ENCODE data around the gene SCARB2. TPM values are rescaled to one million over a fixed set of nuclear protein-coding genes. Genes with fewer than 3 reads are reported as not detected.

SCARB2 gene
- total RNA-seq, 1 experiment from 2014 or later = 37.9 TPM

- Histone ChIP-seq H3K9me3 (no peaks in the 10 kb centered on the region), H3K4me3 (no peak overlapping the region), H3K27me3 (no peaks in the 10 kb centered on the region), H3K36me3 (peaks cover 11% of the 10 kb centered on the region)
- no peak for DNase-seq
Observed at GRCh38 chr4:76188557-76188956, 25.1 kb downstream of the SCARB2 start.

GRCh38 chr4:76188149-76188548 lies 25.5 kb downstream of the SCARB2 start:
- peaks cover 6% of the 10 kb centered on the region for H3K36me3 ChIP-seq
- no peak for DNase-seq

DNA sequence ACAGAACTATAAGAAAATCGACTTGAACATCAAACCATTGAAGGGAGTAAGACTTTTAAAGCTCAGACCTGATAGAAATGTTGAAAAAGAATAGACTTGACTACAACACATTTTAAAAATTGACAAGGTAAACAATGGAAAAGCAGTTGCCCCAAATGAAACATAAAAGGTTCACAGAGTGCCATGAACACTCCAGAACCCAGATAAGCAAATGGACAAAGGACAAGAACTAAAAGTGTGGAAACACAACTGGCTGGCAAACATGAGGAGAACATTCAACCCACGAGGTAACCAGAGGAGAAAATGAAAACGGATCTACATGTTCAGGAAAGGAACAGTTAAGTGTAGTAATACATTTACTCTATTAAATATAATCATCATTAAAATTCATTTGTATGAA lies 26.5 kb downstream of the SCARB2 start:
- H3K4me3 ChIP-seq = no peak overlapping the region
- no peak for DNase-seq
- H3K36me3 ChIP-seq = peaks cover 2% of the 10 kb centered on the region
- H3K27me3 ChIP-seq = no peaks in the 10 kb centered on the region
- no peaks in the 10 kb centered on the region for H3K9me3 ChIP-seq

More at GRCh38 chr4:76188149-76188548, 25.5 kb downstream of the SCARB2 start:
- H3K27me3 ChIP-seq = no peaks in the 10 kb centered on the region
- no peak overlapping the region for H3K4me3 ChIP-seq
- no peaks in the 10 kb centered on the region for H3K9me3 ChIP-seq

GRCh38 chr4:76182463-76182862 lies 31.2 kb downstream of the SCARB2 start:
- Histone ChIP-seq H3K4me3 (no peak overlapping the region), H3K9me3 (no peaks in the 10 kb centered on the region), H3K36me3 (peaks cover 2% of the 10 kb centered on the region; the same call in 1 of the 2 replicates), H3K27me3 (no peaks in the 10 kb centered on the region)
- no peak for DNase-seq

DNA sequence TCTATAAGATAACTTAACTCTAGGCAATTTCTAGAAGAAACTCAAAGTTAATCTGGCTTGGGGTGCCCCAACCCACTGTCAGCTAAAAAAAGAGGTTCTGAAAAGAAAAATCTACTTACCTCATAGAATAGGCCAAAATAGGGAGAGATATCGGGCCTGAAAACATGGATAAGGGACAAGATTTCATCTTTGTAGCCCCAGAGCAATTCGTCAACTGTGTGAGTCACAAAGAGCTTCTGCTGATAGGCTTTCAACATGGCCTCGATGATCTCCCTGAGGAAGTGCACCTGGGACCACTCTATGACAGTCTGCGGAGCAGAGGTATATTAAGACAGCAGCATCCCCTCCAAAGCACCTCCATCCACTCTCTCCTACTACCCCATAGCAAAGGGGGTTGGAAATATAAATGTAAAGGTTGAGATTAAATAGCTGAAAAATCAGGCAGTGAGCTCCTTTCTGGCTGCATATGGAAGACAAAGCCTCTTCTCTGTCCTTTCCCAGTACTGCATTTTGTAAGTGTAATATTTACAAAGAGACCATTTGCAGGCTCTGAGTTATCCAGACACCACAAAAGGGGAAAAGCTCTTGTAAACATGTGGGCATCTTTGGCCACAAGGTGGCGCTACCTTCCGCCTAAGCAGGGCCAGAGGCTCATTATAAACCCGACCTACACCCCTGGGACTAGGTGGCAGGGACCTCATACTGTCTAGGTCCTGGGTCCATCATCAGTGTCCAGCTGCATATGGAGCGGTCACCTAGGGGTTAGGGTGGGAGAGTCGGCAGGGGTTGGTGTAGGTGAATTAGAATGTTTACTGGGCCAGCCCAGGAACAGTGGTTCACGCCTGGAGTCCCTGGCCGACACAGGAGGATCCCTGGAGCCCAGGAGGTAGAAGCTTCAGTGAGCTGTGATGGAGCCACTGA lies 34.0 kb downstream of the SCARB2 start:
- Histone ChIP-seq H3K9me3 (no peaks in the 10 kb centered on the region), H3K36me3 (peaks cover 6% of the 10 kb centered on the region; the same call in 1 of the 2 replicates), H3K4me3 (no peak overlapping the region), H3K27me3 (no peaks in the 10 kb centered on the region)
- peak; percentile 49 for DNase-seq

- no peak for DNase-seq
- no peaks in the 10 kb centered on the region for H3K9me3 ChIP-seq
- H3K4me3 ChIP-seq = no peak overlapping the region
- peaks cover 6% of the 10 kb centered on the region; the same call in 1 of the 2 replicates for H3K36me3 ChIP-seq
- no peaks in the 10 kb centered on the region for H3K27me3 ChIP-seq
Observed at GRCh38 chr4:76178296-76178695, 35.3 kb downstream of the SCARB2 start.

DNA sequence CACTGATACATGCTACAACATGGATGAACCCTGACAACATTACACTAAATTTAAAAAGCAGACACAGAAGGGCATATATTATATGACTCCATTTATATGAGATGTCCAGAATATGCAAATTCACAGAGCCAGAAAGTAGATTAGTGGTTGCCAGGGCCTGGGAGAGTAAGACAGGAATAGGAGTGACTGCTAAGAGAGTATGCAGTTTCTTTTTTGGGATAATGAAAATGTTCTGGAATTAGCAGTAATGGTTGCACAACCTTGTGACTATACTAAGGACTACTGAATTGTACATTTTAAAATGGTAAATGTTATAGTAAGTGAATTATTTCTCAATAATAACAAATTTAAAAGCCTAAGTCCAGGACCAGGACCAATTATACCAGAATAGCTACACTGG lies 35.9 kb downstream of the SCARB2 start:
- Histone ChIP-seq H3K36me3 (peaks cover 6% of the 10 kb centered on the region; the same call in 1 of the 2 replicates), H3K4me3 (no peak overlapping the region), H3K9me3 (no peaks in the 10 kb centered on the region), H3K27me3 (no peaks in the 10 kb centered on the region)
- DNase-seq = no peak

- Histone ChIP-seq H3K9me3 (no peaks in the 10 kb centered on the region), H3K36me3 (peaks cover 6% of the 10 kb centered on the region; the same call in 1 of the 2 replicates), H3K4me3 (no peak overlapping the region), H3K27me3 (no peaks in the 10 kb centered on the region)
- DNase-seq = no peak
Observed at GRCh38 chr4:76175336-76175735, 38.3 kb downstream of the SCARB2 start.

GRCh38 chr4:76174216-76174615 lies 39.4 kb downstream of the SCARB2 start:
- Histone ChIP-seq H3K36me3 (peaks cover 8% of the 10 kb centered on the region), H3K9me3 (no peaks in the 10 kb centered on the region), H3K27me3 (no peaks in the 10 kb centered on the region)

GRCh38 chr4:76168688-76169087 lies 44.9 kb downstream of the SCARB2 start:
- peaks cover 6% of the 10 kb centered on the region for H3K36me3 ChIP-seq
- DNase-seq = no peak
- H3K27me3 ChIP-seq = no peaks in the 10 kb centered on the region
- no peak overlapping the region for H3K4me3 ChIP-seq
- no peaks in the 10 kb centered on the region for H3K9me3 ChIP-seq

More at GRCh38 chr4:76174216-76174615, 39.4 kb downstream of the SCARB2 start:
- no peak for DNase-seq
- H3K4me3 ChIP-seq = no peak overlapping the region

- peaks cover 7% of the 10 kb centered on the region for H3K36me3 ChIP-seq
- H3K27me3 ChIP-seq = no peaks in the 10 kb centered on the region
- no peak for DNase-seq
- H3K9me3 ChIP-seq = no peaks in the 10 kb centered on the region
- H3K4me3 ChIP-seq = no peak overlapping the region
Observed at GRCh38 chr4:76166480-76166879, 47.1 kb downstream of the SCARB2 start.

- DNase-seq = no peak
- H3K27me3 ChIP-seq = no peaks in the 10 kb centered on the region
- peaks cover 3% of the 10 kb centered on the region for H3K36me3 ChIP-seq
- H3K4me3 ChIP-seq = no peak overlapping the region
- no peaks in the 10 kb centered on the region for H3K9me3 ChIP-seq
Observed at GRCh38 chr4:76160355-76160754, 53.3 kb downstream of the SCARB2 start.

- DNase-seq = no peak
- Histone ChIP-seq H3K9me3 (no peaks in the 10 kb centered on the region), H3K4me3 (no peak overlapping the region), H3K27me3 (no peaks in the 10 kb centered on the region), H3K36me3 (no peaks in the 10 kb centered on the region; the same call in 1 of the 2 replicates)
Observed at GRCh38 chr4:76156635-76157034, 57.0 kb downstream of the SCARB2 start.

DNA sequence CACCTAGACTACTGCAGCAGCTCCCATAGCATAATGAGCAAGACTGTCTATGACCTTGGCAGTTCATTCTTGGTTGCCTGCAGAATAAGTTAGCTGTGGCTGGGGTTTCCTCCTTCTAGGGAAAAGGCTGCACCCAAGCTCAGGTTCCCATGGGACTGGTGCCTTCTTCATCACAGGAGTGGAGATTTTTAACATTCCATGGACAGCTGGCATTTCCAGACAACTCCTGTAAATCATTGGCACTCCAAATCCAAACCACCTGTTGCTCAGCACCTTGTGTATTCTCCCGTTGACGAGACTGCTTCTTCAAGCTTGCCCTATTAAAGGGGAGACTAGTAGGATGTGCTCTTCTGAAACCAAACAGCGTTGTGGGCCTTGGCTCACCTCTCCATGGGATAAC lies 57.6 kb downstream of the SCARB2 start:
- no peak overlapping the region for H3K4me3 ChIP-seq
- DNase-seq = no peak
- H3K36me3 ChIP-seq = no peaks in the 10 kb centered on the region
- H3K9me3 ChIP-seq = no peaks in the 10 kb centered on the region
- no peaks in the 10 kb centered on the region for H3K27me3 ChIP-seq

DNA sequence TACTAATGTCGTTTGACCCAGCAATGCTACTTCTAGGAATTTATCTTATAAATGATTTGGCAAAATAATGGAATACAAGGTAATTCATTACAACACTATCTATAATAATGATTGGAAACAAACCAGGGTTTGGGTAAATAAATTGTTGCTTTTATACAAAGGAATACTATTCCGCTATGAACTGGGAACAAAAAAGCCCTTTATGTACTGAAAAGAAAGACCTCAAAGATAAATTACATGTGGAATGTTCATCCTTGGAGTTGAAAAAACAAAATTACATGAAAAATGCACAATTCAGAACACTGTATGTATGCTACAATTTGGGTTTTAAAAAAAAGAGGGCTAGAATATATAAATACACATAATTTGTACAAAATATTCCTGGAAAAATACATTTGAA lies 60.3 kb downstream of the SCARB2 start:
- DNase-seq = no peak
- no peaks in the 10 kb centered on the region for H3K27me3 ChIP-seq
- no peaks in the 10 kb centered on the region for H3K9me3 ChIP-seq
- no peaks in the 10 kb centered on the region for H3K36me3 ChIP-seq
- no peak overlapping the region for H3K4me3 ChIP-seq

- DNase-seq = peak; percentile 89
- no peaks in the 10 kb centered on the region for H3K27me3 ChIP-seq
Observed at GRCh38 chr4:76148142-76148865, 65.3 kb downstream of the SCARB2 start, which contains the start of gene NUP54. NUP54 (minus strand) TSS chr4:76148397; CDS start chr4:76148374, 23 bp downstream.

DNA sequence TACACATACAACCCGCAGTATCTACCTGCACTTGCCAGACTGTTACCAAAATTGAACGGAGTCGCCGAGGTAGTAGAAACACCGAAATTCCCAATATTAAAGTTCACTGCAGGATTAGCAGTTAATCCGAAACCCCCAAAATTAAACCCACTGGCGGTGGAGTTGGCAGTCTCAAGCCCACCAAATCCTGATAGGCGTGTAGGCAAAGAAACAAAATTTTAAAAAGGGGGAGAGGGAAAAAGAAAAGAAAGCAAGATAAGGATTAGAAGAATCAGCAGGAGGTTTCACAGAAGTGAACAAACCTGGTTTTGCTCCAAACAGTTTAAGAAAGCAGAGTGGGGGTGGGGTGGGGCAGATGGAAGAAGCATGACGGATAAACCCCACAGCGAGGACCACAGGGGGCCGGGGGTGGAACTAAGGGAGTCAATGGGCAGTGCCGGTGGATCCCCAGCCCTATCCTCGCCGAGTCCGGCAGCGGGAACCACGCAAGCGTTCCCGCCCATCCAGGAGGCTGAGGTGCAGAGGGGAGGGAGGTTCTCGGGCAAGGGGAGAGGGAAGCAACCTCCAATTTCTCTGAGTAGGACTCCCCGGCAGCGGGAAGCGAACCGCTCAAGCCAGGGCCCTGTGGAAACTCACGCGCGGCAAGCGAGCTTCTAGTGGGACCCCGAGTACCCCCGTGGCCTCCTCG lies 66.0 kb downstream of the SCARB2 start:
- peak; percentile 91 for DNase-seq
- peak overlapping the region; percentile 98 for H3K4me3 ChIP-seq
- no peaks in the 10 kb centered on the region for H3K27me3 ChIP-seq
- peaks cover 12% of the 10 kb centered on the region for H3K36me3 ChIP-seq
- H3K9me3 ChIP-seq = no peaks in the 10 kb centered on the region

More at GRCh38 chr4:76148142-76148865, 65.3 kb downstream of the SCARB2 start, which contains the start of gene NUP54:
- peak within 1 kb of the TSS; percentile 98 for H3K4me3 ChIP-seq
- peaks cover 11% of the 10 kb centered on the region for H3K36me3 ChIP-seq
- H3K9me3 ChIP-seq = no peaks in the 10 kb centered on the region

All from MG63 (cell line).